PFSK-1 (cell line): ENCODE results near the gene FAM53B.

Experiments
- FOXP2 ChIP-seq: optimal IDR thresholded peaks from 2 replicates; pipeline ENCODE3; 2011; ENCODE audit warnings: borderline replicate concordance, control low read depth, inconsistent platforms; ENCODE audit not compliant: insufficient read depth; ENCODE audit errors: extremely low read length, extremely low read depth
- POLR2AphosphoS5 ChIP-seq: IDR thresholded peaks from 2 replicates; pipeline ENCODE4 v1.6.1; 2012; ENCODE audit warnings: low read depth, mild to moderate bottlenecking, control low read depth, low read length, moderate library complexity
- SIN3A ChIP-seq: IDR thresholded peaks from 2 replicates; pipeline ENCODE4 v1.6.1; 2012; ENCODE audit warnings: mild to moderate bottlenecking, low read length, moderate library complexity, borderline replicate concordance; ENCODE audit not compliant: insufficient read depth
- TAF1 ChIP-seq: IDR thresholded peaks from 2 replicates; pipeline ENCODE4 v1.6.1; 2012; ENCODE audit warnings: low read length, control low read depth, borderline replicate concordance; ENCODE audit not compliant: insufficient read depth
- TF ChIP-seq, protein P1 (sequence below), 2 experiments: IDR thresholded peaks; 2 replicates each; pipeline versions ENCODE4 v1.6.1 to v1.8.0; 2011 to 2012; ENCODE audit warnings: low read depth in 2 of 2, low read length in 2 of 2, control low read depth in 1 of 2, inconsistent platforms in 1 of 2, mild to moderate bottlenecking in 1 of 2, moderate library complexity in 1 of 2; ENCODE audit not compliant: insufficient read depth in 1 of 2

FAM53B gene

DNA sequence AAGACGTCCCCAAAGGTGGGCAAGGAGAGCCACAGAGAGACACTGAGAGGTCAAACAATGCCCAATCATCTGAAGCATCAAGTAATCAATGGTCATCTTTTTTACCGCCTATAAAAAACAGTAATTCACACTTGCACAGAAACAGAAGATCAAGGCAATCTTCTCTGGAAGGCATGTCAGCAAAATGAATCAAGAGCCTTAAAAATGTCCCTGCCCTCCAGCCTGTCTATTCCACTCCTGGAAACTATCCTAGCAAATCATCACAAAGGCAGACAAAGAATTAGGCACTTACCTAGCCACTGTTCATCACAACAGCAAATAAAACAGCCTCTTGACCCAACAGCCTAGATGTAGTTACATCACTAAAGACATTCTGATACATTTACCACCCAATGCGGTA is 48.9 kb downstream of the FAM53B start:
- TF ChIP-seq SIN3A, result no peak
- no peak for TF ChIP-seq TAF1
- no peak for TF ChIP-seq POLR2AphosphoS5
- TF ChIP-seq, protein P1, sequence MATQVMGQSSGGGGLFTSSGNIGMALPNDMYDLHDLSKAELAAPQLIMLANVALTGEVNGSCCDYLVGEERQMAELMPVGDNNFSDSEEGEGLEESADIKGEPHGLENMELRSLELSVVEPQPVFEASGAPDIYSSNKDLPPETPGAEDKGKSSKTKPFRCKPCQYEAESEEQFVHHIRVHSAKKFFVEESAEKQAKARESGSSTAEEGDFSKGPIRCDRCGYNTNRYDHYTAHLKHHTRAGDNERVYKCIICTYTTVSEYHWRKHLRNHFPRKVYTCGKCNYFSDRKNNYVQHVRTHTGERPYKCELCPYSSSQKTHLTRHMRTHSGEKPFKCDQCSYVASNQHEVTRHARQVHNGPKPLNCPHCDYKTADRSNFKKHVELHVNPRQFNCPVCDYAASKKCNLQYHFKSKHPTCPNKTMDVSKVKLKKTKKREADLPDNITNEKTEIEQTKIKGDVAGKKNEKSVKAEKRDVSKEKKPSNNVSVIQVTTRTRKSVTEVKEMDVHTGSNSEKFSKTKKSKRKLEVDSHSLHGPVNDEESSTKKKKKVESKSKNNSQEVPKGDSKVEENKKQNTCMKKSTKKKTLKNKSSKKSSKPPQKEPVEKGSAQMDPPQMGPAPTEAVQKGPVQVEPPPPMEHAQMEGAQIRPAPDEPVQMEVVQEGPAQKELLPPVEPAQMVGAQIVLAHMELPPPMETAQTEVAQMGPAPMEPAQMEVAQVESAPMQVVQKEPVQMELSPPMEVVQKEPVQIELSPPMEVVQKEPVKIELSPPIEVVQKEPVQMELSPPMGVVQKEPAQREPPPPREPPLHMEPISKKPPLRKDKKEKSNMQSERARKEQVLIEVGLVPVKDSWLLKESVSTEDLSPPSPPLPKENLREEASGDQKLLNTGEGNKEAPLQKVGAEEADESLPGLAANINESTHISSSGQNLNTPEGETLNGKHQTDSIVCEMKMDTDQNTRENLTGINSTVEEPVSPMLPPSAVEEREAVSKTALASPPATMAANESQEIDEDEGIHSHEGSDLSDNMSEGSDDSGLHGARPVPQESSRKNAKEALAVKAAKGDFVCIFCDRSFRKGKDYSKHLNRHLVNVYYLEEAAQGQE (IDR thresholded peaks at IDR 0.05; ENCODE audit: insufficient read depth in 1 of 2, low read depth in 2 of 2, low read length in 2 of 2), result no peak
- TF ChIP-seq FOXP2, result no peak

GRCh38 chr10:124694481-124695220 is 49.5 kb downstream of the FAM53B start:
- TF ChIP-seq SIN3A (no peak), FOXP2 (no peak)

- no peak for TF ChIP-seq SIN3A
- TF ChIP-seq, protein P1 (IDR thresholded peaks at IDR 0.05; ENCODE audit: insufficient read depth in 1 of 2, low read depth in 2 of 2, low read length in 2 of 2), result no peak
- no peak for TF ChIP-seq FOXP2
- no peak for TF ChIP-seq TAF1
- TF ChIP-seq POLR2AphosphoS5, result no peak
These were observed 50.3 kb downstream of the FAM53B start for GRCh38 chr10:124693801-124694416.

DNA sequence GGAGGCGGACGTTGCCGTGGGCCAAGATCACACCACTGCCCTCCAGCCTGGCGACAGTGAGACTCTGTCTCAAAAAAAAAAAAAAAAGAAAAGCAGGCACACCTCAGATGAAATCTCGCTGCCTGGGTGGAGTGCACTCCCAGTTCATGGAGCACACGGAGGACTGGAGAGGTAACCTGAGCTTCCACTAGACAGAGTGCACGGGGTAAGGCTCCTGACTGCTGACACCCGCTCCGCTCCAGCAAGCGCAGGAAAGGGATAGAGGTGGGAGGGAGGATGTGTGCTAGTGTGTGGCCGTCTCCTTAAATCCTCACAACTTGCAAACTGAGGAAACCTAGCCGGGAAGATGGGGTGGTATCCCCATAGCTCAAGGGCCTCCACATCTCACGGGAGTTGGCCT is 50.8 kb downstream of the FAM53B start:
- TF ChIP-seq FOXP2 (no peak), SIN3A (no peak), POLR2AphosphoS5 (no peak), TAF1 (no peak)
- TF ChIP-seq, protein P1 (IDR thresholded peaks at IDR 0.05; ENCODE audit: insufficient read depth in 1 of 2, low read depth in 2 of 2, low read length in 2 of 2), result no peak

GRCh38 chr10:124692100-124692446 is 52.1 kb downstream of the FAM53B start:
- no peak for TF ChIP-seq TAF1
- no peak for TF ChIP-seq POLR2AphosphoS5
- TF ChIP-seq, protein P1 (IDR thresholded peaks at IDR 0.05; ENCODE audit: insufficient read depth in 1 of 2, low read depth in 2 of 2, low read length in 2 of 2), result no peak
- no peak for TF ChIP-seq SIN3A
- TF ChIP-seq FOXP2, result no peak
